Heart left ventricle (tissue), 16 donors: ENCODE measurements around the gene MAML3. TPM values are rescaled to one million over a fixed set of nuclear protein-coding genes. Genes with fewer than 3 reads are reported as not detected.

Experiments
- ATAC-seq, 4 donors: fragments of 200-7000 bp; cut with Tn5 transposase; one replicate each; pipeline ENCODE4 v1.9.1; 2020 to 2022; ENCODE audit warnings: moderate library complexity in 4 of 4, mild to moderate bottlenecking in 3 of 4, moderate number of reproducible peaks in 1 of 4
- DNase-seq, 5 donors: peaks; one replicate each; pipeline ENCODE4 v3.0.0-alpha.2; 2020
- H3K27ac ChIP-seq, 12 donors: fragments of 200-600 bp; sonication (generic) in 4 of 12; one replicate each; pipeline versions ENCODE4 v1.5.0 to v1.8.0; 2016 to 2022; ENCODE audit warnings: mild to moderate bottlenecking in 2 of 12
- H3K27me3 ChIP-seq, 9 donors: fragments of 200-600 bp; sonication (generic) in 2 of 9; one replicate each; pipeline versions ENCODE4 v1.5.1 to v1.8.0; 2016 to 2022; ENCODE audit warnings: mild to moderate bottlenecking in 3 of 9
- H3K36me3 ChIP-seq, 9 donors: fragments of 200-600 bp; sonication (generic) in 2 of 9; one replicate each; pipeline versions ENCODE4 v1.5.0 to v1.8.0; 2018 to 2022; ENCODE audit warnings: mild to moderate bottlenecking in 2 of 9
- H3K4me1 ChIP-seq, 12 donors: fragments of 200-600 bp; sonication (generic) in 4 of 12; one replicate each; pipeline versions ENCODE4 v1.5.0 to v1.8.0; 2016 to 2022; ENCODE audit warnings: mild to moderate bottlenecking in 3 of 12
- H3K4me3 ChIP-seq, 12 donors: fragments of 200-600 bp; sonication (generic) in 4 of 12; one replicate each; pipeline versions ENCODE4 v1.5.0 to v1.8.0; 2017 to 2022; ENCODE audit warnings: mild to moderate bottlenecking in 9 of 12, moderate library complexity in 4 of 12
- H3K9me3 ChIP-seq, 12 donors: fragments of 200-600 bp; sonication (generic) in 4 of 12; one replicate each; pipeline versions ENCODE4 v1.5.0 to v1.8.0; 2016 to 2022; ENCODE audit warnings: mild to moderate bottlenecking in 1 of 12
- CTCF ChIP-seq, 12 donors: fragments of 200-600 bp; sonication (generic) in 4 of 12; IDR thresholded peaks; one replicate each; pipeline versions ENCODE4 v1.5.0 to v1.8.0; 2018 to 2022; ENCODE audit warnings: antibody characterized with exemption in 12 of 12, mild to moderate bottlenecking in 5 of 12
- POLR2A ChIP-seq, 2 donors: fragments of 450-650 bp; IDR thresholded peaks; one replicate each; pipeline ENCODE4 v1.6.1; 2017; ENCODE audit warnings: antibody characterized with exemption in 2 of 2, mild to moderate bottlenecking in 2 of 2, moderate library complexity in 2 of 2
- WGBS, 4 donors: extraction: QIAGEN DNeasy Blood & Tissue Kit in 2 of 4; methylation state at CpG; one replicate each; pipeline versions ENCODE4 v1.1.5 to v1.1.7; 2013 to 2018; 5-methylcytosine and 5-hydroxymethylcytosine counted together
- intact Hi-C, 10 donors: fragments of 100-400 bp; cut with DNase I; formaldehyde crosslinking; loops; one replicate each; pipeline versions ENCODE4 v1.11.1 to v1.14.2; 2022
- polyA plus RNA-seq, 2 donors: library from polyadenylated mRNA; stranded (reverse); fragments of 200-250 nt; gene quantifications; one replicate each; pipeline ENCODE4 v1.2.3, GENCODE V29; 2013
- total RNA-seq, 9 donors: library from RNA; depleted of rRNA in 2 of 9; stranded (reverse); fragments of >200 nt in 2 of 9; fragmentation: NEBNext Ultra II Directional in 3 of 9; extraction: Animal tissue kit (Norgen Biotek cat#: 25700) in 3 of 9; gene quantifications; one replicate each; pipeline versions ENCODE4 v1.1.0 to v1.2.4, GENCODE V29; 2016 to 2023
- donor health status: ischemic (EF 13 %, LVEDD 7.1; RV severe dilation, severe dysfunction).
- donor health status: healthy with polysubstance abuse.
- donor health status: DM: no; HTN: yes; CAD: no.
- donor health status: DM: no; HTN: no; CAD: no.
- donor health status: ischemic (EF 25% LVEDD 6.9; RV normal size, moderate dysfunction).
- donor health status: ischemic (EF 25% LVEDD 5.7; RV mildly dilated, moderate dysfunction).
- donor health status: healthy.
- donor health status: DM: yes; HTN: yes; CAD: no.
- donor health status: ischemic (EF 35%, LVEDD 5.7; RV mildly dilated, moderate dysfunction).
- donor health status: nonischemic (EF 11% LVEDD 7.7; RV severe dilation, severe dysfunction).
- donor health status: DM: yes; HTN: yes; CAD: no.
- donor health status: PGD.
- donor health status: ischemic (EF 29% LVEDD 5.4; RV normal size, mild dysfunction).
- donor health status: nonischemic (EF 23%, LVEDD 6.1; RV moderate dilation, normal function).

Gene MAML3
- total and polyA plus RNA-seq, 11 donors: 0.76 to 5.9 (median 2.4) TPM

GRCh38 chr4:139971111-139971510 lies 182.9 kb downstream of the MAML3 start:
- WGBS, 4 donors: 56 to 84% (median 61%) methylated on average over 1 of the region's 1 CpG
- ATAC-seq (no peak), DNase-seq (no peak)
- no peak for TF ChIP-seq CTCF (IDR thresholded peaks at IDR 0.05)
- TF ChIP-seq POLR2A (IDR thresholded peaks at IDR 0.05): no peak
- no peaks in the 10 kb centered on the region for H3K36me3 ChIP-seq
- H3K9me3 ChIP-seq: no peaks in the 10 kb centered on the region
- no peak overlapping the region for H3K4me3 ChIP-seq
- H3K27me3 ChIP-seq: no peaks in the 10 kb centered on the region
- intact Hi-C loops: no loop called here
- peak overlapping the region in 1 of 12 donors; percentile 11 for H3K27ac ChIP-seq
- H3K4me1 ChIP-seq: peaks cover 0 to 59% (median 17%) of the 10 kb centered on the region in 12 donors

- 66 to 73% (median 69%) methylated on average over 7 of the region's 7 CpGs for WGBS, 4 donors
- peaks cover 0 to 55% (median 14%) of the 10 kb centered on the region in 12 donors for H3K4me1 ChIP-seq
- TF ChIP-seq CTCF (IDR thresholded peaks at IDR 0.05) (no peak), POLR2A (IDR thresholded peaks at IDR 0.05) (no peak)
- DNase-seq (no peak), ATAC-seq (no peak)
- no peaks in the 10 kb centered on the region for H3K36me3 ChIP-seq
- H3K4me3 ChIP-seq: no peak overlapping the region
- no peak overlapping the region for H3K27ac ChIP-seq
- H3K27me3 ChIP-seq: no peaks in the 10 kb centered on the region
- H3K9me3 ChIP-seq: no peaks in the 10 kb centered on the region
- intact Hi-C loops: no loop called here
Measured at GRCh38 chr4:139969635-139970266, 184.2 kb downstream of the MAML3 start.

DNA sequence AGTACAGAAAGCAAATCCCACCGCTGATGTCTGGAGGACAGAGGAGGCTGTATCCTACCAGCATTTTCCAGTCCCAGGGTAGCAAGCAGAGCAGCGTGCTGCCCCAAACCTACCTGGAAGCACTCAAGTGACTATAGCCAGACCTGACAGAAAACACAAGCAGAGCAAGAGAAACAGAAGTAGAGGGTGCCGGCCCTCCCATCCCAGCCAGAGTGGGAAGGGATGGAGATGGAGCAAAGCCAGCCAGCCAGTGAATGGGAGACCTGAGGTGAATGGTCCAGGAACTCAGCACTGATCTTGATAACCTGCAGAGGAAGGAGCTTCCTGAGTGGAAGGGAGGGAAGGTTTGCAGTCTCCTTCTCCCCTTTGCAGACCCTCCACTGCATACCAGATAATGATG lies 185.2 kb downstream of the MAML3 start:
- WGBS, 4 donors: 79 to 95% (median 84%) methylated on average over 3 of the region's 3 CpGs
- Histone ChIP-seq H3K36me3 (no peaks in the 10 kb centered on the region), H3K4me1 (peaks cover 0 to 60% (median 18%) of the 10 kb centered on the region in 12 donors), H3K27me3 (no peaks in the 10 kb centered on the region), H3K9me3 (no peaks in the 10 kb centered on the region), H3K4me3 (no peak overlapping the region), H3K27ac (no peak overlapping the region)
- intact Hi-C loops: no loop called here
- no peak for ATAC-seq
- no peak for DNase-seq
- TF ChIP-seq CTCF (IDR thresholded peaks at IDR 0.05) (no peak), POLR2A (IDR thresholded peaks at IDR 0.05) (no peak)

- TF ChIP-seq POLR2A (IDR thresholded peaks at IDR 0.05): no peak
- TF ChIP-seq CTCF (IDR thresholded peaks at IDR 0.05): no peak
- WGBS, 4 donors: 89 to 95% (median 94%) methylated on average over 4 of the region's 4 CpGs
- peaks cover 0 to 74% (median 27%) of the 10 kb centered on the region in 12 donors for H3K4me1 ChIP-seq
Measured at GRCh38 chr4:139966383-139966782, 187.6 kb downstream of the MAML3 start.

More at GRCh38 chr4:139966383-139966782, 187.6 kb downstream of the MAML3 start:
- H3K4me3 ChIP-seq: no peak overlapping the region
- intact Hi-C loops: no loop called here
- no peaks in the 10 kb centered on the region for H3K36me3 ChIP-seq
- H3K27ac ChIP-seq: peak overlapping the region in 1 of 12 donors; percentile 74
- DNase-seq: no peak
- ATAC-seq: no peak
- no peaks in the 10 kb centered on the region for H3K9me3 ChIP-seq
- no peaks in the 10 kb centered on the region for H3K27me3 ChIP-seq
